CD4-positive, alpha-beta T cell treated with Interleukin-10 for 1 hour (primary cell): ENCODE data around the gene MLLT3.
"Not testable (repeated sequence)": the region's sequence is repeated elsewhere in the genome, so short reads cannot be mapped to it uniquely, and the experiment has no call there.

Experiments
- DNase-seq: peaks from one replicate; pipeline ENCODE4 v3.0.0-alpha.2; 2020

Gene MLLT3

GRCh38 chr9:20593537-20593936 lies 28.8 kb downstream of the MLLT3 start:
- no peak for DNase-seq

- DNase-seq, result no peak
Measured at GRCh38 chr9:20593105-20593504, 29.2 kb downstream of the MLLT3 start.

- DNase-seq, result no peak
Measured at GRCh38 chr9:20592673-20593072, 29.6 kb downstream of the MLLT3 start.

- no peak for DNase-seq
Measured at GRCh38 chr9:20591223-20591622, 31.1 kb downstream of the MLLT3 start.

- no peak for DNase-seq
Measured at GRCh38 chr9:20584968-20585643, 37.2 kb downstream of the MLLT3 start.

- DNase-seq, result not testable (repeated sequence)
Measured at GRCh38 chr9:20583088-20583487, 39.2 kb downstream of the MLLT3 start.

GRCh38 chr9:20582150-20582549 lies 40.1 kb downstream of the MLLT3 start:
- no peak for DNase-seq

GRCh38 chr9:20580673-20581072 lies 41.6 kb downstream of the MLLT3 start:
- DNase-seq, result no peak

GRCh38 chr9:20579524-20580314 lies 42.6 kb downstream of the MLLT3 start:
- no peak for DNase-seq

- DNase-seq, result no peak
Measured at GRCh38 chr9:20573023-20573422, 49.3 kb downstream of the MLLT3 start.

- DNase-seq, result no peak
Measured at GRCh38 chr9:20570756-20571155, 51.5 kb downstream of the MLLT3 start.

- no peak for DNase-seq
Measured at GRCh38 chr9:20570087-20570486, 52.2 kb downstream of the MLLT3 start.

- no peak for DNase-seq
Measured at GRCh38 chr9:20569525-20569924, 52.8 kb downstream of the MLLT3 start.

- no peak for DNase-seq
Measured at GRCh38 chr9:20568400-20568799, 53.9 kb downstream of the MLLT3 start.

GRCh38 chr9:20566401-20566800 lies 55.9 kb downstream of the MLLT3 start:
- no peak for DNase-seq

GRCh38 chr9:20564650-20565049 lies 57.6 kb downstream of the MLLT3 start:
- no peak for DNase-seq

- DNase-seq, result no peak
Measured at GRCh38 chr9:20563917-20564316, 58.4 kb downstream of the MLLT3 start.

- no peak for DNase-seq
Measured at GRCh38 chr9:20562051-20562450, 60.2 kb downstream of the MLLT3 start.

GRCh38 chr9:20561531-20561930 lies 60.8 kb downstream of the MLLT3 start:
- DNase-seq, result no peak

- no peak for DNase-seq
Measured at GRCh38 chr9:20559231-20559890, 62.9 kb downstream of the MLLT3 start.

GRCh38 chr9:20558566-20559016 lies 63.7 kb downstream of the MLLT3 start:
- no peak for DNase-seq

- DNase-seq, result no peak
Measured at GRCh38 chr9:20557890-20558565, 64.3 kb downstream of the MLLT3 start.

- no peak for DNase-seq
Measured at GRCh38 chr9:20557285-20557684, 65.0 kb downstream of the MLLT3 start.
